GM12878 (cell line): ENCODE data around the gene TMEM120B. TPM values are rescaled to one million over a fixed set of nuclear protein-coding genes. Genes with fewer than 3 reads are reported as not detected.

ENCODE experiments used
- ATAC-seq: fragments of 200-7000 bp; cut with Tn5 transposase; 3 replicates; pipeline ENCODE4 v1.9.1; 2020; ENCODE audit warnings: mild to moderate bottlenecking, moderate library complexity
- BruUV-seq: library from RNA; stranded (reverse); fragments of 400-500 nt; replicated peaks from 2 replicates; lab custom pipeline; 2021; lab: Mats Ljungman, UMichigan
- CTCF ChIA-PET: fragments of 300-600 bp; sonication (Branson Sonifier 250); formaldehyde crosslinking; extraction: SDS; loops from one replicate; lab custom pipeline; 2021; ENCODE audit warnings: inconsistent platforms; lab: Yijun Ruan, JAX
- POLR2A ChIA-PET: fragments of 350-600 bp; formaldehyde crosslinking; extraction: SDS; loops from one replicate; lab custom pipeline; 2021; ENCODE audit warnings: inconsistent platforms; lab: Charles Lee
- RAD21 ChIA-PET: fragments of 300-600 bp; sonication (Branson Sonifier 250); formaldehyde crosslinking; loops from one replicate; lab custom pipeline; 2023; ENCODE audit warnings: antibody characterized with exemption; ENCODE audit not compliant: unreplicated experiment; lab: Charles Lee
- SMC1A ChIA-PET: fragments of 300-600 bp; sonication (Branson Sonifier 250); formaldehyde crosslinking; loops from one replicate; lab custom pipeline; 2023; ENCODE audit not compliant: unreplicated experiment, uncharacterized antibody; lab: Charles Lee
- DNase-seq: peaks from one replicate; pipeline ENCODE4 v3.0.0-alpha.2; 2011; ENCODE audit warnings: low read depth, low spot score
- FAIRE-seq: peaks from 3 replicates; lab custom pipeline; 2011; peaks lifted over from hg19 to GRCh38; lab: Jason Lieb, UNC
- H2AFZ ChIP-seq: 2 replicates; pipeline ENCODE4 v1.6.0; 2011; ENCODE audit warnings: low read depth, low read length, control low read depth; ENCODE audit not compliant: control insufficient read depth
- H3K27ac ChIP-seq: 2 replicates; pipeline ENCODE4 v1.5.1; 2011; ENCODE audit warnings: control low read depth; ENCODE audit not compliant: control insufficient read depth, insufficient read depth
- H3K27me3 ChIP-seq, 2 experiments: replicated peaks in 1 of 2; 2 replicates each; pipeline versions ENCODE4 v1.6.0 to v1.6.1; 2011; ENCODE audit warnings: low read length in 1 of 2; ENCODE audit not compliant: control insufficient read depth in 2 of 2, insufficient read depth in 2 of 2
- H3K36me3 ChIP-seq, 2 experiments: 2 replicates each; pipeline ENCODE4 v1.5.1; 2011; ENCODE audit warnings: low read length in 1 of 2; ENCODE audit not compliant: control insufficient read depth in 2 of 2, insufficient read depth in 2 of 2
- H3K4me1 ChIP-seq: 2 replicates; pipeline ENCODE4 v1.6.1; 2011; ENCODE audit warnings: mild to moderate bottlenecking, low read length, moderate library complexity, mixed read lengths; ENCODE audit not compliant: control insufficient read depth, insufficient read depth
- H3K4me2 ChIP-seq: 2 replicates; pipeline ENCODE4 v1.6.0; 2011; ENCODE audit warnings: control low read depth; ENCODE audit not compliant: control insufficient read depth, insufficient read depth
- H3K4me3 ChIP-seq: fragments of 200-600 bp; sonication (generic); 2 replicates; pipeline ENCODE4 v1.5.1; 2016
- H3K79me2 ChIP-seq: 2 replicates; pipeline ENCODE4 v1.6.0; 2011; ENCODE audit warnings: low read length; ENCODE audit not compliant: control insufficient read depth, insufficient read depth
- H3K9ac ChIP-seq: 2 replicates; pipeline ENCODE4 v1.8.0; 2011; ENCODE audit warnings: low read length, control low read depth, mixed read lengths; ENCODE audit not compliant: control insufficient read depth, insufficient read depth
- H3K9me3 ChIP-seq: replicated peaks from 3 replicates; pipeline ENCODE4 v1.5.1; 2011; ENCODE audit warnings: mild to moderate bottlenecking, low read length; ENCODE audit not compliant: control insufficient read depth, insufficient read depth
- H4K20me1 ChIP-seq: 2 replicates; pipeline ENCODE4 v1.6.0; 2011; ENCODE audit not compliant: control insufficient read depth, insufficient read depth
- CBX3 ChIP-seq: fragments of 200-600 bp; sonication (generic); IDR thresholded peaks from 2 replicates; pipeline ENCODE4 v1.6.1; 2016; ENCODE audit warnings: low read depth, borderline replicate concordance
- CEBPZ ChIP-seq: fragments of 150-350 bp; IDR thresholded peaks from 2 replicates; pipeline ENCODE4 v1.6.1; 2016; ENCODE audit warnings: low read depth, low read length
- HSF1 ChIP-seq: fragments of 150-350 bp; IDR thresholded peaks from 2 replicates; pipeline ENCODE4 v1.6.1; 2014; ENCODE audit warnings: mild to moderate bottlenecking, low read depth, low read length
- MYC ChIP-seq: IDR thresholded peaks from 2 replicates; pipeline ENCODE4 v1.6.1; 2011; ENCODE audit warnings: mild to moderate bottlenecking, low read length, moderate library complexity, inconsistent platforms; ENCODE audit not compliant: insufficient read depth, insufficient replicate concordance, insufficient read length, severe bottlenecking
- RAD21 ChIP-seq: IDR thresholded peaks from 2 replicates; pipeline ENCODE4 v1.6.1; 2011; ENCODE audit warnings: mild to moderate bottlenecking, low read depth, low read length, moderate library complexity; ENCODE audit not compliant: insufficient read depth
- RELB ChIP-seq: fragments of 450-650 bp; IDR thresholded peaks from 2 replicates; pipeline ENCODE4 v1.6.1; 2017; ENCODE audit warnings: low read depth, mild to moderate bottlenecking, moderate library complexity
- ZNF217 ChIP-seq: fragments of 450-650 bp; IDR thresholded peaks from 2 replicates; pipeline ENCODE4 v1.6.1; 2017; ENCODE audit warnings: antibody characterized with exemption, mild to moderate bottlenecking
- ZNF592 ChIP-seq: fragments of 450-650 bp; IDR thresholded peaks from 2 replicates; pipeline ENCODE4 v1.6.1; 2017; ENCODE audit warnings: mild to moderate bottlenecking, moderate library complexity
- WGBS: methylation state at CpG from one replicate; pipeline ENCODE4 v1.1.6; 2016; ENCODE audit warnings: low lambda C conversion rate; ENCODE audit not compliant: insufficient replicate concordance, insufficient coverage; ENCODE audit errors: missing lambda C conversion rate; 5-methylcytosine and 5-hydroxymethylcytosine counted together
- in situ Hi-C: fragments of 300-500 bp; cut with MboI; formaldehyde crosslinking; loops from 9 replicates; pipeline ENCODE4 v1.14.3; 2018; ENCODE audit warnings: mixed read lengths
- intact Hi-C: fragments of 100-400 bp; cut with micrococcal nuclease; formaldehyde crosslinking; loops from one replicate; pipeline ENCODE4 v1.14.2; 2022; ENCODE audit not compliant: unreplicated experiment
- polyA plus RNA-seq, 11 experiments: library from polyadenylated mRNA; depleted of rRNA in 4 of 11; unstranded in 6 of 11; stranded (reverse) in 5 of 11; fragments of >200 nt; fragmentation: Nextera tagmentation in 4 of 11; fragmentation: Illumina TruSeq in 1 of 11; extraction: Ambion mirVana in 4 of 11; extraction: Trizol in 1 of 11; gene quantifications; 1 replicate in 1 of 11; 2 replicates in 10 of 11; pipeline versions ENCODE4 v1.2.1 to v1.2.3, GENCODE V29; 2011 to 2016; ENCODE audit warnings: inconsistent platforms in 2 of 11, missing spikeins in 2 of 11, low read depth in 1 of 11
- total RNA-seq, 4 experiments: library from RNA; depleted of rRNA in 3 of 4; stranded (reverse); fragments of >200 nt in 3 of 4; fragmentation: Illumina TruSeq in 1 of 4; extraction: Trizol in 1 of 4; gene quantifications; 2 replicates each; pipeline versions ENCODE4 v1.2.1 to v1.2.3, GENCODE V29; 2013 to 2021

Gene TMEM120B
- total and polyA plus RNA-seq, 10 of the 15 experiments (the other 5 are each of a cell fraction or from before 2014, with no cell fraction given): 4.0 to 26.2 (median 9.2) TPM

GRCh38 chr12:121719926-121720414, 7.4 kb downstream of the TMEM120B start:
- H3K27me3 ChIP-seq: no peaks in the 10 kb centered on the region
- no peaks in the 10 kb centered on the region; a peak in 1 of 4 replicates for H3K36me3 ChIP-seq
- H3K27ac ChIP-seq: no peak overlapping the region
- no peak for ATAC-seq
- BruUV-seq: no TSS peak
- no peak overlapping the region for H2AFZ ChIP-seq
- ChIA-PET SMC1A (no interaction called here), CTCF (interaction anchor here (1.6 to 2.8 kb wide), 2 partner anchors 51 to 74 kb away, joined by 3 to 18 read pairs; partner anchors contain the start of genes MORN3 and RHOF), RAD21 (no interaction called here), POLR2A (interaction anchor here (0.8 to 1.7 kb wide), 3 partner anchors 8 to 47 kb away, joined by 3 to 6 read pairs (median 4); partner anchors contain the start of gene TMEM120B)
- WGBS: 78% methylated on average over 14 of the region's 14 CpGs
- in situ Hi-C loops (no loop called here), intact Hi-C loops (loop anchor here (1.0 kb wide), 1 partner anchor 8 kb away; no protein-coding TSS in a partner anchor)
- no peaks in the 10 kb centered on the region for H4K20me1 ChIP-seq
- no peak for DNase-seq
- FAIRE-seq: no peak
- no peak overlapping the region for H3K4me2 ChIP-seq
- no peaks in the 10 kb centered on the region for H3K4me1 ChIP-seq
- H3K9me3 ChIP-seq: no peaks in the 10 kb centered on the region
- H3K4me3 ChIP-seq: no peak overlapping the region
- H3K79me2 ChIP-seq: no peaks in the 10 kb centered on the region; the same call in none of the 2 replicates
- H3K9ac ChIP-seq: no peak overlapping the region
- TF ChIP-seq MYC (no peak), HSF1 (no peak), CEBPZ (no peak), RAD21 (no peak), ZNF217 (no peak), CBX3 (no peak), RELB (no peak), ZNF592 (no peak)
